HG03139 (cell line): Measurements from ENCODE around the gene ANKRD17.
"Not testable (repeated sequence)": the region's sequence is repeated elsewhere in the genome, so short reads cannot be mapped to it uniquely, and the experiment has no call there.

Experiments
- ATAC-seq: cut with Tn5 transposase; IDR thresholded peaks from one replicate; pipeline ENCODE4 v1.9.1; 2021; ENCODE audit not compliant: unreplicated experiment

The ANKRD17 gene

GRCh38 chr4:73206236-73206635 is 52.4 kb downstream of the ANKRD17 start:
- ATAC-seq, result no peak

- no peak for ATAC-seq
These were observed 53.1 kb downstream of the ANKRD17 start for GRCh38 chr4:73205482-73205881.

GRCh38 chr4:73203976-73204375 is 54.6 kb downstream of the ANKRD17 start:
- not testable (repeated sequence) for ATAC-seq

- ATAC-seq, result no peak
These were observed 61.4 kb downstream of the ANKRD17 start for GRCh38 chr4:73197220-73197619.

- ATAC-seq, result no peak
These were observed 64.5 kb downstream of the ANKRD17 start for GRCh38 chr4:73194064-73194463.

- ATAC-seq, result no peak
These were observed 64.9 kb downstream of the ANKRD17 start for GRCh38 chr4:73193659-73194058.

- ATAC-seq, result peak; percentile 67
These were observed 65.4 kb downstream of the ANKRD17 start for GRCh38 chr4:73193155-73193554.

- no peak for ATAC-seq
These were observed 69.3 kb downstream of the ANKRD17 start for GRCh38 chr4:73189274-73189810.

- ATAC-seq, result peak; percentile 82
These were observed 71.3 kb downstream of the ANKRD17 start for GRCh38 chr4:73187325-73187724.

- no peak for ATAC-seq
These were observed 72.7 kb downstream of the ANKRD17 start for GRCh38 chr4:73185903-73186302.

GRCh38 chr4:73181231-73181630 is 77.4 kb downstream of the ANKRD17 start:
- no peak for ATAC-seq

GRCh38 chr4:73178389-73178788 is 80.2 kb downstream of the ANKRD17 start:
- no peak for ATAC-seq

- no peak for ATAC-seq
These were observed 86.4 kb downstream of the ANKRD17 start for GRCh38 chr4:73172161-73172560.

- no peak for ATAC-seq
These were observed 87.9 kb downstream of the ANKRD17 start for GRCh38 chr4:73170518-73171198.

- no peak for ATAC-seq
These were observed 92.4 kb downstream of the ANKRD17 start for GRCh38 chr4:73166212-73166611.

- no peak for ATAC-seq
These were observed 96.9 kb downstream of the ANKRD17 start for GRCh38 chr4:73161527-73162185.

- ATAC-seq, result no peak
These were observed 102.2 kb downstream of the ANKRD17 start for GRCh38 chr4:73156394-73156793.

GRCh38 chr4:73152893-73153292 is 105.7 kb downstream of the ANKRD17 start:
- ATAC-seq, result no peak

- no peak for ATAC-seq
These were observed 115.5 kb downstream of the ANKRD17 start for GRCh38 chr4:73142995-73143547.

- ATAC-seq, result no peak
These were observed 118.6 kb downstream of the ANKRD17 start for GRCh38 chr4:73139991-73140390.

- no peak for ATAC-seq
These were observed 119.4 kb downstream of the ANKRD17 start for GRCh38 chr4:73139245-73139644.

- ATAC-seq, result no peak
These were observed 121.5 kb downstream of the ANKRD17 start for GRCh38 chr4:73137121-73137520.
